Endothelial cell of umbilical vein (primary cell): ENCODE results near the gene ADGB. TPM values are rescaled to one million over a fixed set of nuclear protein-coding genes. Genes with fewer than 3 reads are reported as not detected.

Experiments
- BruUV-seq: library from RNA; stranded (reverse); fragments of 400-500 nt; replicated peaks from 2 replicates; lab custom pipeline; 2021; lab: Mats Ljungman, UMichigan
- CTCF ChIA-PET: fragments of 300-600, 350-600 bp; sonication (Branson Sonifier 250); formaldehyde crosslinking; loops from one replicate; lab custom pipeline; 2021; ENCODE audit warnings: antibody characterized with exemption, inconsistent platforms; lab: Charles Lee
- POLR2A ChIA-PET: fragments of 300-600, 350-600 bp; sonication (Branson Sonifier 250); formaldehyde crosslinking; loops from one replicate; lab custom pipeline; 2021; ENCODE audit warnings: antibody characterized with exemption, inconsistent platforms; lab: Charles Lee
- DNase-seq: peaks from one replicate; pipeline ENCODE4 v3.0.0-alpha.2; 2011; ENCODE audit warnings: low read depth, low spot score
- FAIRE-seq: peaks from 2 replicates; lab custom pipeline; 2011; peaks lifted over from hg19 to GRCh38; lab: Jason Lieb, UNC
- H2AFZ ChIP-seq: 2 replicates; pipeline ENCODE4 v1.6.0; 2012; ENCODE audit warnings: low read depth, low read length, control low read depth, inconsistent platforms
- H3K27ac ChIP-seq: 2 replicates; pipeline ENCODE4 v1.5.1; 2011; ENCODE audit warnings: low read depth, mild to moderate bottlenecking, control low read depth, low read length, moderate library complexity; ENCODE audit not compliant: insufficient read depth
- H3K27me3 ChIP-seq, 2 experiments: 2 replicates each; pipeline versions ENCODE4 v1.6.0 to v1.6.1; 2011; ENCODE audit warnings: low read length in 2 of 2, mixed read lengths in 1 of 2; ENCODE audit not compliant: control insufficient read depth in 2 of 2, insufficient read depth in 2 of 2
- H3K36me3 ChIP-seq, 2 experiments: 2 replicates in 1 of 2; 3 replicates in 1 of 2; pipeline ENCODE4 v1.5.1; 2011; ENCODE audit warnings: low read length in 2 of 2, mild to moderate bottlenecking in 1 of 2, moderate library complexity in 1 of 2; ENCODE audit not compliant: control insufficient read depth in 2 of 2, insufficient read depth in 2 of 2; ENCODE audit errors: extremely low read depth in 1 of 2
- H3K4me1 ChIP-seq: 3 replicates; pipeline ENCODE4 v1.5.1; 2011; ENCODE audit warnings: mild to moderate bottlenecking, low read length; ENCODE audit not compliant: control insufficient read depth, insufficient read depth; ENCODE audit errors: extremely low read depth
- H3K4me2 ChIP-seq: 2 replicates; pipeline ENCODE4 v1.6.1; 2011; ENCODE audit warnings: low read length, control low read depth, mixed read lengths; ENCODE audit not compliant: insufficient read depth
- H3K4me3 ChIP-seq, 3 experiments: fragments of 200-600 bp in 1 of 3; sonication (generic), shearing (Covaris generic) in 1 of 3; replicated peaks in 1 of 3; 2 replicates each; pipeline ENCODE4 v1.5.1; 2011 to 2016; ENCODE audit warnings: control low read depth in 3 of 3, low read length in 3 of 3, mild to moderate bottlenecking in 2 of 3, inconsistent platforms in 1 of 3, low read depth in 1 of 3, moderate library complexity in 1 of 3; ENCODE audit not compliant: insufficient read depth in 1 of 3
- H3K79me2 ChIP-seq: 2 replicates; pipeline ENCODE4 v1.6.0; 2012; ENCODE audit warnings: low read length, inconsistent platforms; ENCODE audit not compliant: control insufficient read depth, insufficient read depth
- H3K9ac ChIP-seq: replicated peaks from 2 replicates; pipeline ENCODE3; 2011; ENCODE audit warnings: low read length, control low read depth; ENCODE audit not compliant: insufficient read depth; ENCODE audit errors: extremely low read depth
- H3K9me1 ChIP-seq: replicated peaks from 3 replicates; pipeline ENCODE4 v1.6.0; 2011; ENCODE audit warnings: mild to moderate bottlenecking, low read length; ENCODE audit not compliant: control insufficient read depth, insufficient read depth; ENCODE audit errors: extremely low read depth
- H3K9me3 ChIP-seq: replicated peaks from 2 replicates; pipeline ENCODE4 v1.5.1; 2012; ENCODE audit warnings: low read length, inconsistent platforms; ENCODE audit not compliant: control insufficient read depth, insufficient read depth
- H4K20me1 ChIP-seq: replicated peaks from 2 replicates; pipeline ENCODE3; 2011; ENCODE audit warnings: mild to moderate bottlenecking, low read length; ENCODE audit not compliant: control insufficient read depth, insufficient read depth; ENCODE audit errors: extremely low read depth
- EZH2 ChIP-seq: IDR thresholded peaks from 2 replicates; pipeline ENCODE4 v1.6.1; 2012; ENCODE audit warnings: borderline replicate concordance, low read depth, mild to moderate bottlenecking, moderate library complexity, low read length, inconsistent platforms; ENCODE audit not compliant: severe bottlenecking
- FOS ChIP-seq: IDR thresholded peaks from 2 replicates; pipeline ENCODE4 v1.6.1; 2011; ENCODE audit warnings: mild to moderate bottlenecking, low read length, moderate library complexity, borderline replicate concordance; ENCODE audit not compliant: insufficient read depth
- GATA2 ChIP-seq: IDR thresholded peaks from 2 replicates; pipeline ENCODE4 v1.7.0; 2011; ENCODE audit warnings: low read depth, mild to moderate bottlenecking, moderate library complexity, mixed read lengths, low read length; ENCODE audit not compliant: insufficient read length, insufficient read depth
- MYC ChIP-seq: IDR thresholded peaks from one replicate; pipeline ENCODE4 v1.6.1; 2011; ENCODE audit warnings: mild to moderate bottlenecking, low read depth, low read length
- POLR2A ChIP-seq: IDR thresholded peaks from 2 replicates; pipeline ENCODE4 v1.6.1; 2012; ENCODE audit warnings: low read depth, mild to moderate bottlenecking, control low read depth, low read length
- POLR2AphosphoS5 ChIP-seq: IDR thresholded peaks from 2 replicates; pipeline ENCODE4 v1.6.1; 2012; ENCODE audit warnings: low read depth, mild to moderate bottlenecking, control low read depth, low read length, moderate library complexity; ENCODE audit not compliant: insufficient read depth
- dilution Hi-C: fragments of 300-500 bp; cut with MboI; formaldehyde crosslinking; loops from one replicate; pipeline ENCODE4 v1.15.0; 2019; ENCODE audit warnings: low sequenced_read_pairs; ENCODE audit not compliant: extremely low pct_ligation_motif_present
- intact Hi-C: fragments of 100-400 bp; cut with micrococcal nuclease; formaldehyde crosslinking; loops from one replicate; pipeline ENCODE4 v1.10.0; 2022
- polyA plus RNA-seq, 4 experiments: library from polyadenylated mRNA; depleted of rRNA in 3 of 4; stranded (reverse) in 3 of 4; unstranded in 1 of 4; fragments of >200 nt; gene quantifications; 2 replicates each; pipeline versions ENCODE4 v1.2.1 to v1.2.3, GENCODE V29; 2011 to 2012; ENCODE audit warnings: missing spikeins in 1 of 4
- total RNA-seq: library from RNA; stranded (reverse); gene quantifications from 2 replicates; pipeline ENCODE4 v1.2.3, GENCODE V29; 2021

The ADGB gene
- total and polyA plus RNA-seq, 2 donors (not counting 3 experiments of a cell fraction or from before 2014, with no cell fraction given) = not detected

DNA sequence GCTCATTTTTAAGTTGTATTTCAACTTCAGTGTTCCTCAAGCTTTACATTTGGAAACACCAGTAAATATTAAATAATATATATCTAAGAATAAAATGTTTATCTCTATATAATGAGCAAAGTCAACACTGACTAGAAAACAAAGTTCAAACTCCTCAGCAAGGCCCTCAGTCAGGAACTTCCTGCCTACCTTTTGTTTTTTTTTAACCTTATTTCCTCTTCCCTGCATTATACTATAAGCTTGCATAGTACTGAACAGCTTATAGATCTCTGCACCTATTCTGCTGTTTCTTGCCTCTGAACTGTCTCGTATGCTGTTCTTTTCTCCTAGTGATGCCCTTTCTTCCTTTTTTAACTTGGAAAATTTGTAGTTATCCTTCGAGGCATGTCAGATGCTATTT lies 29.6 kb downstream of the ADGB start:
- intact Hi-C loops (no loop called here), dilution Hi-C loops (no loop called here)
- H2AFZ ChIP-seq = no peak overlapping the region
- ChIA-PET POLR2A (no interaction called here), CTCF (no interaction called here)
- no peak overlapping the region for H3K4me3 ChIP-seq
- DNase-seq (no peak), FAIRE-seq (no peak)
- no peaks in the 10 kb centered on the region for H4K20me1 ChIP-seq
- no peaks in the 10 kb centered on the region for H3K9me1 ChIP-seq
- H3K4me1 ChIP-seq = no peaks in the 10 kb centered on the region
- H3K36me3 ChIP-seq = no peaks in the 10 kb centered on the region
- H3K27me3 ChIP-seq = no peaks in the 10 kb centered on the region
- H3K79me2 ChIP-seq = no peaks in the 10 kb centered on the region
- no peak overlapping the region for H3K4me2 ChIP-seq
- no peak for TF ChIP-seq MYC
- no peak for TF ChIP-seq EZH2
- TF ChIP-seq POLR2A = no peak
- no peak for TF ChIP-seq POLR2AphosphoS5
- TF ChIP-seq FOS = no peak
- BruUV-seq = no TSS peak
- no peak overlapping the region for H3K27ac ChIP-seq
- H3K9me3 ChIP-seq = no peaks in the 10 kb centered on the region
- no peak overlapping the region for H3K9ac ChIP-seq

GRCh38 chr6:146634022-146634421 lies 35.2 kb downstream of the ADGB start:
- H3K9me1 ChIP-seq = no peaks in the 10 kb centered on the region
- FAIRE-seq (no peak), DNase-seq (no peak)
- ChIA-PET POLR2A (no interaction called here), CTCF (interaction anchor here (1.1 kb wide), 1 partner anchor 12 kb away, joined by 3 read pairs; no protein-coding TSS in a partner anchor)
- no peak overlapping the region for H3K9ac ChIP-seq
- H2AFZ ChIP-seq = no peak overlapping the region
- no peak for TF ChIP-seq GATA2
- H3K9me3 ChIP-seq = no peaks in the 10 kb centered on the region
- H3K27ac ChIP-seq = no peak overlapping the region
- H3K4me3 ChIP-seq = no peak overlapping the region
- no peaks in the 10 kb centered on the region for H3K27me3 ChIP-seq
- no peak overlapping the region for H3K4me2 ChIP-seq
- H4K20me1 ChIP-seq = no peaks in the 10 kb centered on the region
- dilution Hi-C loops (no loop called here), intact Hi-C loops (no loop called here)
- no TSS peak for BruUV-seq
- H3K36me3 ChIP-seq = no peaks in the 10 kb centered on the region
- H3K4me1 ChIP-seq = no peaks in the 10 kb centered on the region
- H3K79me2 ChIP-seq = no peaks in the 10 kb centered on the region
